Hepatocyte (in vitro differentiated cells): Measurements from ENCODE around the gene LSM4. TPM values are rescaled to one million over a fixed set of nuclear protein-coding genes. Genes with fewer than 3 reads are reported as not detected.

Experiments used
- DNase-seq: peaks from one replicate; pipeline ENCODE4 v3.0.0-alpha.2; 2016; ENCODE audit warnings: low spot score
- H2AFZ ChIP-seq: fragments of 200-600 bp; sonication (generic); 2 replicates; pipeline ENCODE4 v1.6.0; 2016; ENCODE audit warnings: antibody characterized with exemption, mild to moderate bottlenecking
- H3K27ac ChIP-seq: fragments of 200-600 bp; sonication (generic); 2 replicates; pipeline ENCODE4 v1.5.1; 2016; ENCODE audit warnings: mild to moderate bottlenecking
- H3K27me3 ChIP-seq: fragments of 200-600 bp; sonication (generic); 2 replicates; pipeline ENCODE4 v1.6.1; 2016
- H3K36me3 ChIP-seq: fragments of 200-600 bp; sonication (generic); replicated peaks from 2 replicates; pipeline ENCODE4 v1.5.1; 2016; ENCODE audit warnings: low read depth; ENCODE audit not compliant: insufficient read depth
- H3K4me1 ChIP-seq: fragments of 200-600 bp; sonication (generic); 2 replicates; pipeline ENCODE4 v1.5.1; 2016; ENCODE audit warnings: mild to moderate bottlenecking, moderate library complexity; ENCODE audit not compliant: insufficient read depth
- H3K4me2 ChIP-seq: fragments of 200-600 bp; sonication (generic); 2 replicates; pipeline ENCODE4 v1.6.0; 2016
- H3K4me3 ChIP-seq: fragments of 200-600 bp; sonication (generic); 2 replicates; pipeline ENCODE4 v1.5.1; 2016; ENCODE audit warnings: mild to moderate bottlenecking
- H3K79me2 ChIP-seq: fragments of 200-600 bp; sonication (generic); 2 replicates; pipeline ENCODE4 v1.6.0; 2017; ENCODE audit warnings: mild to moderate bottlenecking
- H3K9me2 ChIP-seq: fragments of 200-600 bp; sonication (generic); replicated peaks from 2 replicates; pipeline ENCODE4 v1.6.0; 2017; ENCODE audit warnings: mild to moderate bottlenecking; ENCODE audit not compliant: insufficient read depth
- H3K9me3 ChIP-seq: fragments of 200-600 bp; sonication (generic); 2 replicates; pipeline ENCODE4 v1.5.1; 2016; ENCODE audit warnings: low read depth, mild to moderate bottlenecking
- H4K20me1 ChIP-seq: fragments of 200-600 bp; sonication (generic); 2 replicates; pipeline ENCODE4 v1.6.0; 2016; ENCODE audit warnings: mild to moderate bottlenecking; ENCODE audit not compliant: insufficient read depth, poor library complexity, severe bottlenecking
- CTCF ChIP-seq: fragments of 200-600 bp; sonication (generic); IDR thresholded peaks from 2 replicates; pipeline ENCODE4 v1.5.1; 2016; ENCODE audit warnings: antibody characterized with exemption, mild to moderate bottlenecking; ENCODE audit not compliant: poor library complexity
- EZH2 ChIP-seq: fragments of 200-600 bp; sonication (generic); IDR thresholded peaks from 2 replicates; pipeline ENCODE4 v1.6.1; 2016; ENCODE audit warnings: antibody characterized with exemption, mild to moderate bottlenecking, borderline replicate concordance
- EZH2phosphoT487 ChIP-seq: fragments of 200-600 bp; sonication (generic); IDR thresholded peaks from one replicate; pipeline ENCODE4 v1.6.1; 2018; ENCODE audit warnings: antibody characterized with exemption, mild to moderate bottlenecking, low read depth, moderate library complexity; ENCODE audit not compliant: unreplicated experiment, severe bottlenecking
- WGBS: methylation state at CpG from one replicate; pipeline ENCODE4 v1.1.6; 2016; ENCODE audit warnings: low lambda C conversion rate; ENCODE audit errors: missing lambda C conversion rate; 5-methylcytosine and 5-hydroxymethylcytosine counted together
- polyA plus RNA-seq: library from polyadenylated mRNA; unstranded; fragments of >200 nt; fragmentation: Nextera tagmentation; extraction: Ambion mirVana; gene quantifications from 2 replicates; pipeline ENCODE4 v1.2.1, GENCODE V29; 2016
- total RNA-seq: library from RNA; depleted of rRNA; stranded (reverse); fragments of >200 nt; gene quantifications from 2 replicates; pipeline ENCODE4 v1.2.3, GENCODE V29; 2014

Gene LSM4
- total RNA-seq = 185 and 202 TPM in 2 replicates
- polyA plus RNA-seq = 218 and 226 TPM in 2 replicates

- Histone ChIP-seq H3K4me3 (peak within 1 kb of the TSS; percentile 69), H3K9me3 (no peaks in the 10 kb centered on the region), H3K9me2 (no peaks in the 10 kb centered on the region), H3K79me2 (peaks cover 40% of the 10 kb centered on the region), H3K4me1 (peaks cover 48% of the 10 kb centered on the region), H4K20me1 (no peaks in the 10 kb centered on the region), H3K27ac (peak within 1 kb of the TSS; percentile 94), H3K4me2 (peak within 1 kb of the TSS; percentile 84), H3K27me3 (no peaks in the 10 kb centered on the region), H2AFZ (peak within 1 kb of the TSS; percentile 30), H3K36me3 (no peaks in the 10 kb centered on the region)
- WGBS = 1% methylated on average over 55 of the region's 75 CpGs
- TF ChIP-seq CTCF = peak; percentile 42
- TF ChIP-seq EZH2phosphoT487 = no peak
- peak; percentile 100 for DNase-seq
Measured at GRCh38 chr19:18322759-18323460, at the start of gene LSM4. Gene LSM4, minus strand, starts transcription at chr19:18323076. Its CDS starts 56 bp downstream, at chr19:18323020.

GRCh38 chr19:18368504-18369222, 45.8 kb upstream of the LSM4 start:
- no peaks in the 10 kb centered on the region for H3K9me2 ChIP-seq

GRCh38 chr19:18366021-18366435, 43.2 kb upstream of the LSM4 start:
- TF ChIP-seq EZH2 = no peak
- TF ChIP-seq CTCF = no peak
- no peak for TF ChIP-seq EZH2phosphoT487
- Histone ChIP-seq H2AFZ (no peak overlapping the region), H3K27ac (peak overlapping the region; percentile 98), H3K4me1 (peaks cover 23% of the 10 kb centered on the region), H3K9me2 (no peaks in the 10 kb centered on the region), H3K4me3 (no peak overlapping the region), H4K20me1 (no peaks in the 10 kb centered on the region), H3K9me3 (no peaks in the 10 kb centered on the region), H3K36me3 (no peaks in the 10 kb centered on the region), H3K79me2 (peaks cover 4% of the 10 kb centered on the region), H3K4me2 (no peak overlapping the region), H3K27me3 (no peaks in the 10 kb centered on the region)
- WGBS = 92% methylated on average over 2 of the region's 2 CpGs
- no peak for DNase-seq

More at GRCh38 chr19:18368504-18369222, 45.8 kb upstream of the LSM4 start:
- H3K27ac ChIP-seq = peak overlapping the region; percentile 26
- no peak overlapping the region for H2AFZ ChIP-seq
- H3K36me3 ChIP-seq = no peaks in the 10 kb centered on the region
- H3K79me2 ChIP-seq = peaks cover 4% of the 10 kb centered on the region
- no peak for TF ChIP-seq EZH2phosphoT487
- no peak for TF ChIP-seq EZH2
- H3K27me3 ChIP-seq = no peaks in the 10 kb centered on the region
- H3K9me3 ChIP-seq = no peaks in the 10 kb centered on the region
- no peak overlapping the region for H3K4me3 ChIP-seq
- no peaks in the 10 kb centered on the region for H4K20me1 ChIP-seq
- no peak for DNase-seq
- H3K4me2 ChIP-seq = no peak overlapping the region
- peaks cover 21% of the 10 kb centered on the region for H3K4me1 ChIP-seq
- 83% methylated on average over 15 of the region's 15 CpGs for WGBS
